Uterus (tissue), 4 donors: Measurements from ENCODE around the gene ZNF609. TPM values are rescaled to one million over a fixed set of nuclear protein-coding genes. Genes with fewer than 3 reads are reported as not detected.
"Not testable (repeated sequence)": the region's sequence is repeated elsewhere in the genome, so short reads cannot be mapped to it uniquely, and the experiment has no call there.

ENCODE experiments used
- DNase-seq, 2 donors: peaks; one replicate each; pipeline ENCODE4 v3.0.0-alpha.2; 2019 to 2020
- H3K27ac ChIP-seq, 2 donors: fragments of 200-600 bp; sonication (generic); 1 replicate in 1 of 2; 2 replicates in 1 of 2; pipeline ENCODE4 v1.5.1; 2016 to 2018
- H3K27me3 ChIP-seq, 2 donors: fragments of 200-600 bp; sonication (generic); one replicate each; pipeline ENCODE4 v1.5.1; 2018 to 2019; ENCODE audit warnings: control low read depth in 1 of 2
- H3K36me3 ChIP-seq, 2 donors: fragments of 200-600 bp; sonication (generic); one replicate each; pipeline ENCODE4 v1.5.1; 2019; ENCODE audit warnings: control low read depth in 1 of 2
- H3K4me1 ChIP-seq, 2 donors: fragments of 200-600 bp; sonication (generic); one replicate each; pipeline ENCODE4 v1.5.1; 2018 to 2019; ENCODE audit warnings: control low read depth in 1 of 2
- H3K4me3 ChIP-seq, 2 donors: fragments of 200-600 bp; sonication (generic); 1 replicate in 1 of 2; 2 replicates in 1 of 2; pipeline ENCODE4 v1.5.1; 2018 to 2019; ENCODE audit warnings: mild to moderate bottlenecking in 1 of 2
- H3K9me3 ChIP-seq, 2 donors: fragments of 200-600 bp; sonication (generic); one replicate each; pipeline ENCODE4 v1.5.1; 2019; ENCODE audit warnings: control low read depth in 1 of 2
- CTCF ChIP-seq, 4 experiments: fragments of 200-600 bp in 2 of 4; fragments of 450-650 bp in 2 of 4; sonication (generic) in 2 of 4; IDR thresholded peaks; one replicate each; pipeline ENCODE4 v1.5.1; 2016 to 2019; ENCODE audit warnings: antibody characterized with exemption in 4 of 4, mild to moderate bottlenecking in 2 of 4, moderate library complexity in 1 of 4
- POLR2A ChIP-seq, 2 donors: fragments of 450-650 bp; IDR thresholded peaks; one replicate each; pipeline ENCODE4 v1.6.1; 2016; ENCODE audit warnings: antibody characterized with exemption in 2 of 2, mild to moderate bottlenecking in 1 of 2, moderate library complexity in 1 of 2
- intact Hi-C: fragments of 100-400 bp; cut with DNase I; formaldehyde crosslinking; loops from one replicate; pipeline ENCODE4 v1.15.1; 2023; ENCODE audit warnings: low total_unique reads
- total RNA-seq, 4 donors: library from RNA; depleted of rRNA in 3 of 4; stranded (reverse); fragments of >200 nt in 3 of 4; gene quantifications; one replicate each; pipeline versions ENCODE4 v1.1.0 to v1.2.4, GENCODE V29; 2014 to 2023
- donor health status: DM: yes; HTN: yes; CAD: no.

The ZNF609 gene
- total RNA-seq, 4 donors from 2014 or later, result 12.4 to 59.6 (median 26.1) TPM

GRCh38 chr15:64599226-64599625, 138.8 kb downstream of the ZNF609 start:
- TF ChIP-seq POLR2A (IDR thresholded peaks at IDR 0.05), result no peak
- no peak for TF ChIP-seq CTCF (IDR thresholded peaks at IDR 0.05)
- Histone ChIP-seq H3K27me3 (no peaks in the 10 kb centered on the region), H3K9me3 (no peaks in the 10 kb centered on the region), H3K4me1 (peaks cover 0 to 5% of the 10 kb centered on the region in 2 donors), H3K27ac (no peak overlapping the region), H3K36me3 (no peaks in the 10 kb centered on the region), H3K4me3 (no peak overlapping the region)
- no peak for DNase-seq
- intact Hi-C loops, result no loop called here

- H3K4me1 ChIP-seq, result peaks cover 0 to 5% of the 10 kb centered on the region in 2 donors
- no peaks in the 10 kb centered on the region for H3K27me3 ChIP-seq
- no peak for TF ChIP-seq POLR2A (IDR thresholded peaks at IDR 0.05)
- TF ChIP-seq CTCF (IDR thresholded peaks at IDR 0.05), result no peak
- H3K4me3 ChIP-seq, result no peak overlapping the region
- no peaks in the 10 kb centered on the region for H3K36me3 ChIP-seq
- DNase-seq, result no peak
- H3K27ac ChIP-seq, result no peak overlapping the region
- no peaks in the 10 kb centered on the region for H3K9me3 ChIP-seq
- intact Hi-C loops, result no loop called here
These were observed 139.3 kb downstream of the ZNF609 start for GRCh38 chr15:64599716-64600115.

- no peak for DNase-seq
- Histone ChIP-seq H3K9me3 (no peaks in the 10 kb centered on the region), H3K27ac (peak overlapping the region; percentile 29 to 38), H3K4me1 (peaks cover 0 to 5% of the 10 kb centered on the region in 2 donors), H3K27me3 (no peaks in the 10 kb centered on the region), H3K36me3 (no peaks in the 10 kb centered on the region), H3K4me3 (no peak overlapping the region)
- intact Hi-C loops, result no loop called here
- TF ChIP-seq POLR2A (IDR thresholded peaks at IDR 0.05) (no peak), CTCF (IDR thresholded peaks at IDR 0.05) (no peak)
These were observed 140.4 kb downstream of the ZNF609 start for GRCh38 chr15:64600794-64601193.

GRCh38 chr15:64604319-64604718, 143.9 kb downstream of the ZNF609 start:
- no peaks in the 10 kb centered on the region for H3K4me1 ChIP-seq
- no peak overlapping the region for H3K4me3 ChIP-seq
- H3K9me3 ChIP-seq, result no peaks in the 10 kb centered on the region
- H3K36me3 ChIP-seq, result no peaks in the 10 kb centered on the region
- no peak for DNase-seq
- no peak overlapping the region for H3K27ac ChIP-seq
- H3K27me3 ChIP-seq, result no peaks in the 10 kb centered on the region
- TF ChIP-seq CTCF (IDR thresholded peaks at IDR 0.05) (no peak), POLR2A (IDR thresholded peaks at IDR 0.05) (no peak)
- intact Hi-C loops, result no loop called here

DNA sequence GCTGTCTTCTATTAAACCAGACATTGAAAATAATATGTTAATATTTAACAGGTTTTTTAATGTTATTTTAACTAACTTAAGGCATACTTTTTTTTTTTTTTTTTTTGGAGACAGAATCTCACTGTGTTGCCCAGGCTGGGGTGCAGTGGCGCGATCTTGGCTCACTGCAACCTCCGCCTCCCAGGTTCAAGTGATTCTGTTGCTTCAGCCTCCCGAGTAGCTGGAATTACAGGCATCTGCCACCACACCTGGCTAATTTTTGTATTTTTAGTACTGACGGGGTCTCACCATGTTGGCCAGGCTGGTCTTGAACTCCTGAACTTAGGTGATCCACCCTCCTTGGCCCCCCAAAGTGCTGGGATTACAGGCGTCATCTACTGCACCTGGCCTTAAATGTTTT, 147.0 kb downstream of the ZNF609 start:
- H3K27ac ChIP-seq, H3K4me1 ChIP-seq, H3K4me3 ChIP-seq, H3K9me3 ChIP-seq, H3K36me3 ChIP-seq, H3K27me3 ChIP-seq, intact Hi-C loops, DNase-seq: not testable (repeated sequence)

DNA sequence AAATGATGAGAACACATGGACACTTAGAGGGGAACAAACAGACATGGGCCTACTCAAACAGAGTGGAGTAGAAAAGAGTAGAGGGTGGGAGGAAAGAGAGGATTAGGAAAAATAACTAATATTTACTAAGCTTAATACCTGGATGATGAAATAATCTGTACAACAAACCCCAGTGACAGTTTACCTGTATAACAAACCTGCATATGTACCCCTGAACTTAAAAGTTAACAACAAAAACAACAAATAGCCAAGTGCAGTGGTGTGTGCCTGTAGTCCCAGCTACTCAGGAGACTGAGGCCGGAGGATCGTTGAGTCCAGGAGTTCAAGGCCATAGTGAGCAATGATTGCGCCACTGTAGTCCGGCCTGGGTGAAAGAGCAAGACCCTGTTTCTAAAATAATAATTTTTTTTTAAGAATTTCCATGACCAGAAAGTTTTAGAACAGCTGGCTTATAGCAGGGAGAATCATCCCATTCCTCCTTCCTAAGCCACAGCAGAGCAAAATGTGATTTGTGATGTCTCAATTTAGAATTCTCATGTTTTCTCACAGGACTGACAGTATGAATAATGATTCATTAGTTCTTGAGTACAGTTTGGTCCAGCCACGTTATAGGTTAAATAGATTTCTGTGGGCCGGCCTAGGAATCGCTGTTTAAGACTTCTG, 150.0 kb downstream of the ZNF609 start:
- DNase-seq, result no peak
- intact Hi-C loops, result no loop called here
- Histone ChIP-seq H3K27ac (no peak overlapping the region), H3K4me3 (no peak overlapping the region), H3K27me3 (no peaks in the 10 kb centered on the region), H3K36me3 (no peaks in the 10 kb centered on the region), H3K9me3 (no peaks in the 10 kb centered on the region), H3K4me1 (peaks cover 0 to 5% of the 10 kb centered on the region in 2 donors)
- TF ChIP-seq POLR2A (IDR thresholded peaks at IDR 0.05), result no peak
- no peak for TF ChIP-seq CTCF (IDR thresholded peaks at IDR 0.05)
